Measurements from ENCODE around the gene ZNRD2. TPM values are rescaled to one million over a fixed set of nuclear protein-coding genes. Genes with fewer than 3 reads are reported as not detected.

ZNRD2 gene
- total and polyA plus RNA-seq, 2 donors from 2014 or later: 32.0 to 60.4 TPM

- Histone ChIP-seq H3K36me3 (ENCODE audit: control insufficient read depth in 2 of 3, insufficient read depth in 3 of 3, low read length in 3 of 3) (peaks cover 3 to 26% (median 10%) of the 10 kb centered on the region in 3 donors), H3K27ac (ENCODE audit: low read depth in 2 of 2, low read length in 2 of 2) (no peak overlapping the region), H3K27me3 (ENCODE audit: control insufficient read depth, insufficient read depth, low read length) (no peaks in the 10 kb centered on the region), H3K9me3 (ENCODE audit: control insufficient read depth in 2 of 3, insufficient read depth in 1 of 3, low read length in 3 of 3) (no peaks in the 10 kb centered on the region), H3K4me1 (ENCODE audit: control insufficient read depth in 2 of 3, insufficient read depth in 2 of 3, low read depth in 1 of 3, low read length in 3 of 3) (peaks cover 0 to 15% (median 6%) of the 10 kb centered on the region in 3 donors), H3K4me3 (ENCODE audit: low read length in 3 of 3) (no peak overlapping the region), H3K9ac (ENCODE audit: low read length in 3 of 3) (no peak overlapping the region)
- no peak for TF ChIP-seq CTCF (IDR thresholded peaks at IDR 0.05; ENCODE audit: borderline replicate concordance, extremely low read depth, insufficient read depth)
- intact Hi-C loops (cut with DNase I): no loop called here
- FAIRE-seq: no peak
- DNase-seq: peak in 1 of 5 donors; percentile 37
Measured at GRCh38 chr11:65536412-65537295, 33.6 kb upstream of the ZNRD2 start.

- intact Hi-C loops (cut with DNase I): no loop called here
- H3K27ac ChIP-seq (ENCODE audit: low read depth in 2 of 2, low read length in 2 of 2): no peak overlapping the region
- H3K4me3 ChIP-seq (ENCODE audit: low read length in 3 of 3): no peak overlapping the region
- FAIRE-seq: no peak
- H3K36me3 ChIP-seq (ENCODE audit: control insufficient read depth in 2 of 3, insufficient read depth in 3 of 3, low read length in 3 of 3): peaks cover 0 to 22% (median 7%) of the 10 kb centered on the region in 3 donors
- TF ChIP-seq CTCF (IDR thresholded peaks at IDR 0.05; ENCODE audit: borderline replicate concordance, extremely low read depth, insufficient read depth): no peak
- H3K4me1 ChIP-seq (ENCODE audit: control insufficient read depth in 2 of 3, insufficient read depth in 2 of 3, low read depth in 1 of 3, low read length in 3 of 3): peaks cover 0 to 16% (median 6%) of the 10 kb centered on the region in 3 donors
- H3K27me3 ChIP-seq (ENCODE audit: control insufficient read depth, insufficient read depth, low read length): no peaks in the 10 kb centered on the region
- H3K9ac ChIP-seq (ENCODE audit: low read length in 3 of 3): no peak overlapping the region
- DNase-seq: no peak
- no peaks in the 10 kb centered on the region for H3K9me3 ChIP-seq (ENCODE audit: control insufficient read depth in 2 of 3, insufficient read depth in 1 of 3, low read length in 3 of 3)
Measured at GRCh38 chr11:65537296-65537597, 33.0 kb upstream of the ZNRD2 start.

GRCh38 chr11:65537620-65538231, 32.6 kb upstream of the ZNRD2 start:
- Histone ChIP-seq H3K9me3 (ENCODE audit: control insufficient read depth in 2 of 3, insufficient read depth in 1 of 3, low read length in 3 of 3) (no peaks in the 10 kb centered on the region), H3K4me3 (ENCODE audit: low read length in 3 of 3) (no peak overlapping the region), H3K27me3 (ENCODE audit: control insufficient read depth, insufficient read depth, low read length) (no peaks in the 10 kb centered on the region), H3K36me3 (ENCODE audit: control insufficient read depth in 2 of 3, insufficient read depth in 3 of 3, low read length in 3 of 3) (peaks cover 0 to 19% (median 4%) of the 10 kb centered on the region in 3 donors), H3K9ac (ENCODE audit: low read length in 3 of 3) (no peak overlapping the region), H3K27ac (ENCODE audit: low read depth in 2 of 2, low read length in 2 of 2) (no peak overlapping the region), H3K4me1 (ENCODE audit: control insufficient read depth in 2 of 3, insufficient read depth in 2 of 3, low read depth in 1 of 3, low read length in 3 of 3) (peaks cover 0 to 16% (median 6%) of the 10 kb centered on the region in 3 donors)
- DNase-seq (peak in 1 of 5 donors; percentile 44), FAIRE-seq (no peak)
- intact Hi-C loops (cut with DNase I): no loop called here
- TF ChIP-seq CTCF (IDR thresholded peaks at IDR 0.05; ENCODE audit: borderline replicate concordance, extremely low read depth, insufficient read depth): no peak
